DND-41 (cell line): ENCODE measurements around the gene PON3.

Source experiments
- EZH2 ChIP-seq: IDR thresholded peaks from 3 replicates; pipeline ENCODE4 v1.6.1; 2012; ENCODE audit warnings: borderline replicate concordance, low read depth, mild to moderate bottlenecking, moderate library complexity, low read length, inconsistent platforms; ENCODE audit not compliant: severe bottlenecking
- TF ChIP-seq, protein P1 (sequence below): IDR thresholded peaks from 2 replicates; pipeline ENCODE4 v1.5.1; 2012; ENCODE audit warnings: borderline replicate concordance, low read length, moderate library complexity, mild to moderate bottlenecking; ENCODE audit not compliant: poor library complexity, severe bottlenecking; ENCODE audit errors: extremely low read depth

DNA sequence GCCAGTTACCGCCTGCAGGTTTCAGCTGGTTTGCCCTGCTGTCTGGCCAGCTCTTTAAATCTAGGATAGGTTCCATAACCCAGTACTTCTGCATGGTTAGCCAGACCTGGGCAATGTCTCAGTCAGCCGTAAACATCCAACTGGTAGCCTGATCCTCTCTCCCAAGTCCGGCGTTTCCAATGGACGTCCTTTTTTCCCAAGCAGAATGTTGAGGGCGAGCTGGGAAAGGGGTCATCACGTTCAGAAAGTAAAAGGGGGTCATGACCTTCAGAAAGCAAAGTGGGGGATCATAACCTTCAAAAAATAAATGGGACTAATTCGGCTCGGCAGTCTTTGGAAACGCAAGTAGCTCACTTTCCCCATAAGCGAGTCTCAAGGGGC lies 430 bp downstream of the PON3 start:
- TF ChIP-seq, protein P1, sequence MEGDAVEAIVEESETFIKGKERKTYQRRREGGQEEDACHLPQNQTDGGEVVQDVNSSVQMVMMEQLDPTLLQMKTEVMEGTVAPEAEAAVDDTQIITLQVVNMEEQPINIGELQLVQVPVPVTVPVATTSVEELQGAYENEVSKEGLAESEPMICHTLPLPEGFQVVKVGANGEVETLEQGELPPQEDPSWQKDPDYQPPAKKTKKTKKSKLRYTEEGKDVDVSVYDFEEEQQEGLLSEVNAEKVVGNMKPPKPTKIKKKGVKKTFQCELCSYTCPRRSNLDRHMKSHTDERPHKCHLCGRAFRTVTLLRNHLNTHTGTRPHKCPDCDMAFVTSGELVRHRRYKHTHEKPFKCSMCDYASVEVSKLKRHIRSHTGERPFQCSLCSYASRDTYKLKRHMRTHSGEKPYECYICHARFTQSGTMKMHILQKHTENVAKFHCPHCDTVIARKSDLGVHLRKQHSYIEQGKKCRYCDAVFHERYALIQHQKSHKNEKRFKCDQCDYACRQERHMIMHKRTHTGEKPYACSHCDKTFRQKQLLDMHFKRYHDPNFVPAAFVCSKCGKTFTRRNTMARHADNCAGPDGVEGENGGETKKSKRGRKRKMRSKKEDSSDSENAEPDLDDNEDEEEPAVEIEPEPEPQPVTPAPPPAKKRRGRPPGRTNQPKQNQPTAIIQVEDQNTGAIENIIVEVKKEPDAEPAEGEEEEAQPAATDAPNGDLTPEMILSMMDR: no peak
- no peak for TF ChIP-seq EZH2
